Measurements from ENCODE around the gene C5.

- TF ChIP-seq, protein P1, sequence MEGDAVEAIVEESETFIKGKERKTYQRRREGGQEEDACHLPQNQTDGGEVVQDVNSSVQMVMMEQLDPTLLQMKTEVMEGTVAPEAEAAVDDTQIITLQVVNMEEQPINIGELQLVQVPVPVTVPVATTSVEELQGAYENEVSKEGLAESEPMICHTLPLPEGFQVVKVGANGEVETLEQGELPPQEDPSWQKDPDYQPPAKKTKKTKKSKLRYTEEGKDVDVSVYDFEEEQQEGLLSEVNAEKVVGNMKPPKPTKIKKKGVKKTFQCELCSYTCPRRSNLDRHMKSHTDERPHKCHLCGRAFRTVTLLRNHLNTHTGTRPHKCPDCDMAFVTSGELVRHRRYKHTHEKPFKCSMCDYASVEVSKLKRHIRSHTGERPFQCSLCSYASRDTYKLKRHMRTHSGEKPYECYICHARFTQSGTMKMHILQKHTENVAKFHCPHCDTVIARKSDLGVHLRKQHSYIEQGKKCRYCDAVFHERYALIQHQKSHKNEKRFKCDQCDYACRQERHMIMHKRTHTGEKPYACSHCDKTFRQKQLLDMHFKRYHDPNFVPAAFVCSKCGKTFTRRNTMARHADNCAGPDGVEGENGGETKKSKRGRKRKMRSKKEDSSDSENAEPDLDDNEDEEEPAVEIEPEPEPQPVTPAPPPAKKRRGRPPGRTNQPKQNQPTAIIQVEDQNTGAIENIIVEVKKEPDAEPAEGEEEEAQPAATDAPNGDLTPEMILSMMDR (conservative IDR thresholded peaks at IDR 0.05 in 1 of 2, IDR thresholded peaks at IDR 0.05 in 1 of 2; ENCODE audit: extremely low read depth in 1 of 2, insufficient read depth in 1 of 2, low read depth in 1 of 2, low read length in 2 of 2): no peak
- TF ChIP-seq EZH2 (IDR thresholded peaks at IDR 0.05; ENCODE audit: borderline replicate concordance, low read length): no peak
Observed at GRCh38 chr9:121034529-121034928, 15.5 kb downstream of the C5 start.
